Stimulated activated effector memory CD8-positive, alpha-beta T cell treated with anti-CD3 and anti-CD28 coated beads, Interleukin-12 subunit alpha, Interleukin-12 subunit beta, amount 100 ng/mL, for 72 hours (primary cell): Measurements from ENCODE around the gene CDC14B.
"Not testable (repeated sequence)": the region's sequence is repeated elsewhere in the genome, so short reads cannot be mapped to it uniquely, and the experiment has no call there.

Experiments used
- ATAC-seq: fragments of 150-1000 bp; cut with Tn5 transposase; 2 replicates; pipeline ENCODE4 v1.10.0; 2021
- DNase-seq, 2 donors: peaks; one replicate each; pipeline ENCODE4 v3.0.0; 2021 to 2022; ENCODE audit warnings: low spot score in 2 of 2
- H3K27ac Mint-ChIP-seq: one replicate; pipeline ENCODE4 v1.8.0; 2022; ENCODE audit warnings: mild to moderate bottlenecking, mixed read lengths
- H3K36me3 Mint-ChIP-seq: one replicate; pipeline ENCODE4 v1.8.0; 2022; ENCODE audit warnings: mild to moderate bottlenecking, mixed read lengths
- H3K4me1 Mint-ChIP-seq: one replicate; pipeline ENCODE4 v1.8.0; 2022; ENCODE audit warnings: mixed read lengths
- H3K4me3 Mint-ChIP-seq: one replicate; pipeline ENCODE4 v1.8.0; 2022; ENCODE audit warnings: mild to moderate bottlenecking, mixed read lengths
- H3K9me3 Mint-ChIP-seq: one replicate; pipeline ENCODE4 v1.8.0; 2022; ENCODE audit warnings: mixed read lengths

The CDC14B gene

DNA sequence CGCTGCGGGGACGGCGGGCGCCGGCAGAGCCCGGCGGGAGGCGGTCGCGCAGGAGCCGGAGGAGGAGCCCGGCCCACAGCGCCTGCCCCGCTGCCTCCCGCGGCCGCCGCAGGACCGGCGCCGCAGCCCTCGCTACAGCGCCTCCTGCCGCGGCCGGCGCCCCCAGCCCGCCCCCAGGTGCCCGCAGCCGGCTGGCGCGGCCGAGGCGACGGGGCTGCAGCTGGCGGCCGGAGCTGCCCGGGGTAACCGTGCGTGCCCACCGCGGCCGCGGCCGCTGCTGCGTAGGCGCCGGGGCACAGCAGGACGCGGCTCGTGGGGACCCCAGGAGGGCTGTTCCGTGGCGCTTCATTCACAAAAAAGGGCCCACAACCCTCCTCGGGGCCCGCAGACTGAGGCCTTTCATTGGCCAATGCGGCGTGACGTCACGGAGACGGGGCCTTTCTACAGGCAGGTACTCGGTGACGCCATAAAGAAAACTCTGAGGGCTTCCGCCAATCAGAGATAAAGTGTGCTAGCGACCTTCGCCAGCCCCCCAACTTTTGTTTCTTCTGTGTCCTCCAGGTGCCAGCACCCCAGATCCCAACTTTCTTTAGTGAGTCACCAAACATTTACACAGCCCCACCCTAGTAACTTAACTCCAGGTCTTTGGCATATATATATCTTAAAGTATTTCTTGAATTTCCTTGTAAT lies at the start of gene CDC14B:
Gene CDC14B, minus strand, starts transcription at position 353 of the 690 bp plus-strand sequence. CDS start 465 bp downstream, outside the sequence.
- DNase-seq: peak; percentile 28 to 77
- ATAC-seq: peak; percentile 86
- H3K9me3 Mint-ChIP-seq: no peaks in the 10 kb centered on the region
- H3K27ac Mint-ChIP-seq: no peak within 1 kb of the TSS
- H3K4me1 Mint-ChIP-seq: peaks cover 5% of the 10 kb centered on the region
- H3K36me3 Mint-ChIP-seq: no peaks in the 10 kb centered on the region
- peak within 1 kb of the TSS; percentile 65 for H3K4me3 Mint-ChIP-seq

GRCh38 chr9:96668868-96669534 lies 49.4 kb upstream of the CDC14B start:
- Mint-ChIP-seq H3K36me3 (no peaks in the 10 kb centered on the region), H3K9me3 (no peaks in the 10 kb centered on the region), H3K4me3 (no peak overlapping the region), H3K4me1 (peaks cover 5% of the 10 kb centered on the region), H3K27ac (no peak overlapping the region)
- ATAC-seq (no peak), DNase-seq (no peak)

DNA sequence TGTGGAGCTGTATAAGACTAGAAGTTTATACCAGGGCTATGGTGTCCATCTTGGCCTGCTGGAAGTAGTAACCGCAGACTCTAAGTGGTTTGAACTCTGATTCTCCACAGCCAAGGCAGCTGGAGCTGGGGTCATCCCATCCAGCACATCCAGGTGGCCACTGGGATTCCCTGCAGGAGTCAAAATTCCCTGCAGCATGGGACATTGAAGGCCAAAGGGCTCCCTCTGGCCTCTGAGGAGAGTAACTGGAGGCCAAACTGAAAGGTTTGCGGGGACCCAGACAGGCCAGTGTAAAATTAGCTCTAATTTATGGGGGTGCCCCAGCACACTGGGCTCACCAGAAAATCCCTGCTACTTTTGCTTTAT lies 47.7 kb upstream of the CDC14B start:
- ATAC-seq (no peak), DNase-seq (no peak)
- Mint-ChIP-seq H3K27ac (no peak overlapping the region), H3K36me3 (no peaks in the 10 kb centered on the region), H3K9me3 (no peaks in the 10 kb centered on the region), H3K4me3 (no peak overlapping the region), H3K4me1 (peaks cover 5% of the 10 kb centered on the region)

GRCh38 chr9:96666653-96667362 lies 47.2 kb upstream of the CDC14B start:
- H3K36me3 Mint-ChIP-seq, H3K27ac Mint-ChIP-seq, H3K4me3 Mint-ChIP-seq, H3K9me3 Mint-ChIP-seq, H3K4me1 Mint-ChIP-seq, DNase-seq: not testable (repeated sequence)
- peak; percentile 71 for ATAC-seq

- Mint-ChIP-seq H3K9me3 (no peaks in the 10 kb centered on the region), H3K27ac (peak overlapping the region; percentile 26), H3K4me3 (no peak overlapping the region), H3K4me1 (peaks cover 5% of the 10 kb centered on the region), H3K36me3 (no peaks in the 10 kb centered on the region)
- no peak for DNase-seq
- no peak for ATAC-seq
Observed at GRCh38 chr9:96665789-96666188, 46.1 kb upstream of the CDC14B start.

DNA sequence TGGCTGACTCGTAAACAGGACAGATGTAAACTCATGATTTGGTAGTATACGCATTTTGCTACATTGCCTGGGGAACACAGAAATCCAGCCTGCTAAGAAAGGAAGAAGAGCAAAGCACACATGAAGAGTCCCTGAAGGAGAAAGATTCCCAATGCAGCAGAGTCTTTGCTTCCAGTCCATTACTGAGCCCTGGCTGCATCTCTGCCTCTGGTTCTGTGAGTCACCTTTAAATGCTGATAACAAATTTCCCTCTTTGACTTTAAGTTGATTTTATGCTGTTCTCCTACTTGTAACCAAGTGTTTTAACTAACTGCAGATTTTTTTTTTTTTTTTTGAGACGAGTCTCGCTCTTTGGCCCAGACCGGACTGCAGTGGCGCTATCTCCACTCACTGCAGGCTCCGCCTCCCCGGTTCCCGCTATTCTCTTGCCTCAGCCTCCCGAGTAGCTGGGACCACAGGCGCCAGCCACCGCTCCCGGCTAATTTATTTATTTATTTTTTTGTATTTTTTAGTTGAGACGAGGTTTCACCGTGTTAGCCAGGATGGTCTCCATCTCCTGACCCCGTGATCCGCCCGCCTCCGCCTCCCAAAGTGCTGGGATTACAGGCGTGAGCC lies 44.0 kb upstream of the CDC14B start:
- ATAC-seq: no peak

GRCh38 chr9:96661711-96662110 lies 42.1 kb upstream of the CDC14B start:
- no peak for ATAC-seq
- no peaks in the 10 kb centered on the region for H3K9me3 Mint-ChIP-seq
- no peaks in the 10 kb centered on the region for H3K36me3 Mint-ChIP-seq
- DNase-seq: no peak
- peaks cover 5% of the 10 kb centered on the region for H3K4me1 Mint-ChIP-seq
- no peak overlapping the region for H3K27ac Mint-ChIP-seq
- H3K4me3 Mint-ChIP-seq: no peak overlapping the region

More for the DNA sequence above, 44.0 kb upstream of the CDC14B start:
- no peak overlapping the region for H3K27ac Mint-ChIP-seq
- H3K4me1 Mint-ChIP-seq: peaks cover 5% of the 10 kb centered on the region
- no peak overlapping the region for H3K4me3 Mint-ChIP-seq
- no peaks in the 10 kb centered on the region for H3K36me3 Mint-ChIP-seq
- no peak for DNase-seq
- no peaks in the 10 kb centered on the region for H3K9me3 Mint-ChIP-seq

- Mint-ChIP-seq H3K27ac (no peak overlapping the region), H3K9me3 (no peaks in the 10 kb centered on the region), H3K4me3 (no peak overlapping the region), H3K4me1 (peaks cover 6% of the 10 kb centered on the region), H3K36me3 (no peaks in the 10 kb centered on the region)
- no peak for ATAC-seq
- DNase-seq: no peak
Observed at GRCh38 chr9:96660692-96661248, 41.1 kb upstream of the CDC14B start.

DNA sequence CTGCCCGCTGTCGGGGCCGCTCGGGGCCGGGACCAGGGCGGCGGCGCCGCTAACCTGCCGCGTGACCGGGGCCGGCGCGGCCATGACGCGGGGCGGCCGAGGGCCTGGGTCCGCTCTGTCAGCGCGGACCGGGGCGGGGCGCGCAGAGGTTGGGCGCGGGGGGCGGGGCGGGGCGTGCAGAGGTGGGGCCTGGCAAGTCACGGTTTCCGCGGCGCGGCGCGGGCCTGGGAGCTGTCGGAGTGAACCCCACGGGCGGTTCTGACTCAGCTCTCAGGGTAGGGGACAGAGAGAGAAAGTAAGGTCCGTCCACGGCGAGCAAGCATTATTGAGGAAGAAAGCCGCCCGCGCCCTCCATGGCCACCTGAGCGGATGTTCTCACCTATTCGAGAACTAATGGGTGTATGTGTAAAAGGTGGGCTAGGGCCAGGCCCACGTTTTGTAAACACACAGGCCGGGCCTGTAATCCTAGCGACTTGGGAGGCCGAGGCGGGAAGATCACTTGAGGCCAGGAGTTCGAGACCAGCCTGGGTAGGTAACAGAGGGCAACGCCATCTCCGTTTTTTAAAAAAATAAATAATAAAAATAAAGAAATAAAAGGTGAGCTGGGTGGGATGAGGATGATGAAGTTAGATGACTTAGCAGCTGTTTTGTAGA lies 35.7 kb upstream of the CDC14B start, which contains the start of gene PRXL2C:
Gene PRXL2C, minus strand, starts transcription at position 120 of the 654 bp plus-strand sequence. Its CDS starts 36 bp downstream, at position 84.
- Mint-ChIP-seq H3K27ac (peak within 1 kb of the TSS; percentile 92), H3K4me3 (peak within 1 kb of the TSS; percentile 77), H3K36me3 (peaks cover 28% of the 10 kb centered on the region), H3K4me1 (peaks cover 11% of the 10 kb centered on the region), H3K9me3 (no peaks in the 10 kb centered on the region)
- ATAC-seq (peak; percentile 90), DNase-seq (peak; percentile 61 to 84)

GRCh38 chr9:96654450-96655197 lies 35.0 kb upstream of the CDC14B start:
- Mint-ChIP-seq H3K36me3 (peaks cover 35% of the 10 kb centered on the region), H3K4me1 (peaks cover 11% of the 10 kb centered on the region), H3K27ac (peak overlapping the region; percentile 92), H3K9me3 (no peaks in the 10 kb centered on the region), H3K4me3 (peak overlapping the region; percentile 77)
- peak; percentile 80 for ATAC-seq
- peak; percentile 39 to 80 for DNase-seq

DNA sequence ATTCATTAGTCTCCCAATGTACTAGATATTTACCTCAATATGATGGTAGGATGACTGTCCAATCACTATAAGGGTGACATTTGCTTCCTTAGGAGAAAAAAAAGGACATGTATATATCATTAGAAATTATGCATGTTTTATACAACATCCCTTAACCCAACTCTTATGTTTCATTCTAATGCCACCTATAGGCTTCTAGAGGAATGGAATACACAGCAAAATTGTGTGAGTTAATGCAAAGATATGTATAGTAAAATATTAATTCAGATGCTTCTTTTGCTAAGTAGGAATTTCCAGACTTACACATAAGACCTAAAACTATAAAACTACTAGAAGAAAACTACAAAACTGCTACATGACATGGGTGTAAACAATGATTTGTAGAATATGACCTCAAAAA lies 32.0 kb upstream of the CDC14B start:
- peaks cover 60% of the 10 kb centered on the region for H3K36me3 Mint-ChIP-seq
- H3K4me3 Mint-ChIP-seq: no peak overlapping the region
- peaks cover 11% of the 10 kb centered on the region for H3K4me1 Mint-ChIP-seq
- H3K27ac Mint-ChIP-seq: no peak overlapping the region
- H3K9me3 Mint-ChIP-seq: no peaks in the 10 kb centered on the region
- DNase-seq: no peak
- ATAC-seq: no peak

GRCh38 chr9:96649620-96650324 lies 30.1 kb upstream of the CDC14B start:
- Mint-ChIP-seq H3K4me3 (no peak overlapping the region), H3K27ac (peak overlapping the region; percentile 32), H3K9me3 (no peaks in the 10 kb centered on the region), H3K36me3 (peaks cover 78% of the 10 kb centered on the region), H3K4me1 (no peaks in the 10 kb centered on the region)
- DNase-seq (no peak), ATAC-seq (no peak)

GRCh38 chr9:96646081-96646991 lies 26.7 kb upstream of the CDC14B start:
- Mint-ChIP-seq H3K4me3 (no peak overlapping the region), H3K36me3 (peaks cover 88% of the 10 kb centered on the region), H3K27ac (no peak overlapping the region), H3K4me1 (no peaks in the 10 kb centered on the region), H3K9me3 (no peaks in the 10 kb centered on the region)
- ATAC-seq: no peak
- DNase-seq: no peak
